GM21367 (cell line): ENCODE results near the gene PNMA1.

Experiments used
- ATAC-seq: cut with Tn5 transposase; IDR thresholded peaks from one replicate; pipeline ENCODE4 v1.9.1; 2021; ENCODE audit not compliant: unreplicated experiment

PNMA1 gene

GRCh38 chr14:73751157-73751691 lies 37.0 kb upstream of the PNMA1 start:
- ATAC-seq, result no peak

- no peak for ATAC-seq
Measured at GRCh38 chr14:73750531-73750901, 36.3 kb upstream of the PNMA1 start.

GRCh38 chr14:73749706-73750530 lies 35.7 kb upstream of the PNMA1 start:
- no peak for ATAC-seq

- ATAC-seq, result no peak
Measured at GRCh38 chr14:73748858-73749357, 34.7 kb upstream of the PNMA1 start.

GRCh38 chr14:73747379-73748211 lies 33.4 kb upstream of the PNMA1 start:
- no peak for ATAC-seq

- no peak for ATAC-seq
Measured at GRCh38 chr14:73746520-73747378, 32.6 kb upstream of the PNMA1 start.

- ATAC-seq, result no peak
Measured at GRCh38 chr14:73745571-73746519, 31.7 kb upstream of the PNMA1 start.

- ATAC-seq, result no peak
Measured at GRCh38 chr14:73744874-73745529, 30.8 kb upstream of the PNMA1 start.

- ATAC-seq, result no peak
Measured at GRCh38 chr14:73744175-73744867, 30.1 kb upstream of the PNMA1 start.

GRCh38 chr14:73743431-73743931 lies 29.3 kb upstream of the PNMA1 start:
- no peak for ATAC-seq

- ATAC-seq, result no peak
Measured at GRCh38 chr14:73742520-73743238, 28.5 kb upstream of the PNMA1 start.

GRCh38 chr14:73741876-73742519 lies 27.8 kb upstream of the PNMA1 start:
- ATAC-seq, result no peak

GRCh38 chr14:73741386-73741875 lies 27.2 kb upstream of the PNMA1 start:
- no peak for ATAC-seq

- no peak for ATAC-seq
Measured at GRCh38 chr14:73740618-73741326, 26.6 kb upstream of the PNMA1 start.

- no peak for ATAC-seq
Measured at GRCh38 chr14:73739899-73740617, 25.9 kb upstream of the PNMA1 start.
